DOHH2 (cell line): ENCODE results near the gene PDE1C.

Experiments
- H3F3A ChIP-seq: fragments of 200-600 bp; sonication (generic), shearing (Covaris generic); 2 replicates; pipeline ENCODE4 v1.6.0; 2016; ENCODE audit warnings: antibody characterized with exemption, mild to moderate bottlenecking; ENCODE audit not compliant: control insufficient read depth, insufficient read depth
- H3K27ac ChIP-seq: fragments of 200-600 bp; sonication (generic); 2 replicates; pipeline ENCODE4 v1.5.1; 2014; ENCODE audit warnings: low read depth, mild to moderate bottlenecking, low read length, moderate library complexity
- H3K27me3 ChIP-seq: fragments of 200-600 bp; sonication (generic); 2 replicates; pipeline ENCODE4 v1.6.1; 2014; ENCODE audit warnings: mild to moderate bottlenecking, low read length, mixed read lengths; ENCODE audit not compliant: control insufficient read depth
- H3K36me3 ChIP-seq: fragments of 200-600 bp; sonication (generic); 2 replicates; pipeline ENCODE4 v1.6.1; 2014; ENCODE audit warnings: mild to moderate bottlenecking, low read length, moderate library complexity, mixed read lengths; ENCODE audit not compliant: control insufficient read depth
- H3K4me1 ChIP-seq: fragments of 200-600 bp; sonication (generic); 2 replicates; pipeline ENCODE4 v1.6.1; 2014; ENCODE audit warnings: mild to moderate bottlenecking, low read length, mixed read lengths; ENCODE audit not compliant: control insufficient read depth
- H3K4me2 ChIP-seq: fragments of 200-600 bp; sonication (generic); 2 replicates; pipeline ENCODE4 v1.6.0; 2014; ENCODE audit warnings: mild to moderate bottlenecking, low read length, moderate library complexity
- H3K4me3 ChIP-seq: fragments of 200-600 bp; sonication (generic); 2 replicates; pipeline ENCODE4 v1.5.1; 2014; ENCODE audit warnings: mild to moderate bottlenecking, low read length, mixed read lengths
- H3K79me2 ChIP-seq: fragments of 200-600 bp; sonication (generic); 2 replicates; pipeline ENCODE4 v1.6.1; 2014; ENCODE audit warnings: mild to moderate bottlenecking, low read length, mixed read lengths; ENCODE audit not compliant: control insufficient read depth
- H3K9me2 ChIP-seq: fragments of 200-600 bp; sonication (generic); replicated peaks from 2 replicates; pipeline ENCODE4 v1.6.1; 2014; ENCODE audit warnings: mild to moderate bottlenecking, low read length, mixed read lengths; ENCODE audit not compliant: control insufficient read depth
- H3K9me3 ChIP-seq: fragments of 200-600 bp; sonication (generic); 2 replicates; pipeline ENCODE4 v1.6.1; 2014; ENCODE audit warnings: antibody characterized with exemption, low read length, mixed read lengths; ENCODE audit not compliant: control insufficient read depth, insufficient read depth
- H4K20me1 ChIP-seq: fragments of 200-600 bp; sonication (generic); 2 replicates; pipeline ENCODE4 v1.6.0; 2014; ENCODE audit warnings: low read depth, mild to moderate bottlenecking, antibody characterized with exemption, low read length, moderate library complexity; ENCODE audit not compliant: control insufficient read depth, insufficient read depth
- EZH2phosphoT487 ChIP-seq: fragments of 200-600 bp; sonication (generic); IDR thresholded peaks from 2 replicates; pipeline ENCODE4 v1.6.1; 2017; ENCODE audit warnings: borderline replicate concordance, mild to moderate bottlenecking, antibody characterized with exemption, low read length, moderate library complexity, mixed read lengths
- TF ChIP-seq, protein P1 (sequence below): fragments of 200-600 bp; sonication (generic); IDR thresholded peaks from one replicate; pipeline ENCODE4 v1.5.1; 2014; ENCODE audit warnings: antibody characterized with exemption, mild to moderate bottlenecking, low read depth, low read length; ENCODE audit not compliant: poor library complexity, severe bottlenecking

The PDE1C gene

DNA sequence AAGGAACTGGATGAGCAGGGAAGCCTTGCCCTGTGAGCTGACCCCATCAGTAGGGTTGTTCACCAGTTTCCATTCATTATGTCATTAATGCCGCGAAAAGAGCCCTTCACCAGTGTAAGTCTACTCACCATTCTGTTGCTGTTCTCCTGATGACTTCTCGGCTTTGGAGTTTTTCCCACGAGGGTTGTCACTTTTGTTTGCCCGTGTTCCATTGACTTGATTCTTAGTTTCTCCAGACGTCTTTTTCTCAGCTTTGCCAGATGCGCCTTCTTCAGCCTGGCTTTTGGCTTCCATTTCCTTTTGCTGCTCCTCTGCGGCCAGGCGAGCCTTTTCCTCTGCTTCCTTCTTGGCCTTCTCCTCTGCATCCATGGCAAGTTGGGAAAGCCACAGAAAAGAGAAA, 254.4 kb downstream of the PDE1C start:
- Histone ChIP-seq H3K27ac (no peak overlapping the region), H3K79me2 (no peaks in the 10 kb centered on the region), H3K4me1 (0 out of 2 replicates have a peak, but pooled peaks cover 2% of the 10 kb centered on the region), H4K20me1 (no peaks in the 10 kb centered on the region), H3K27me3 (no peaks in the 10 kb centered on the region), H3K9me2 (no peaks in the 10 kb centered on the region; the same call in 1 of the 2 replicates), H3K9me3 (no peaks in the 10 kb centered on the region), H3K4me3 (no peak overlapping the region), H3K4me2 (no peak overlapping the region), H3F3A (no peaks in the 10 kb centered on the region), H3K36me3 (no peaks in the 10 kb centered on the region)
- TF ChIP-seq EZH2phosphoT487 = no peak

DNA sequence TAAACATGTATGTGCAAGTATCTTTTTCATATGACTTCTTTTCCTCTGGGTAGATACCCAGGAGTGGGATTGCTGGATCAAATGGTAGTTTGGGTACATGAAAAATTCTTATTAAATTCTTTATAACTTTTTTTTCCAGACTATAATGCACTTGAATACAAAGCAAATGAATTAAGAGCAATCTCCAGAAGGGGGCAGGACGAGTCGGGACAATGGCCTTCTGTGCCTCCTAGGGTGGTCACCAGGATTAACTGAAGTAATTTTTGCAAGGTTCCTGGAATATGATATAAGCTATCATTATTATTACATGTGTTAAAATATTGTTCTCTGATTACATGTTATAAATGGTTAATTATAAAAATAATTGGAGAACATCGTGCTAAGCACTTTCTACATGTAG, 256.0 kb downstream of the PDE1C start:
- Histone ChIP-seq H3F3A (no peaks in the 10 kb centered on the region), H3K9me3 (no peaks in the 10 kb centered on the region), H3K9me2 (no peaks in the 10 kb centered on the region; the same call in 1 of the 2 replicates), H3K36me3 (no peaks in the 10 kb centered on the region), H3K4me1 (0 out of 2 replicates have a peak, but pooled peaks cover 2% of the 10 kb centered on the region), H3K4me2 (no peak overlapping the region), H4K20me1 (no peaks in the 10 kb centered on the region), H3K27me3 (no peaks in the 10 kb centered on the region), H3K27ac (no peak overlapping the region), H3K79me2 (no peaks in the 10 kb centered on the region), H3K4me3 (no peak overlapping the region)
- TF ChIP-seq EZH2phosphoT487 = no peak
- TF ChIP-seq, protein P1, sequence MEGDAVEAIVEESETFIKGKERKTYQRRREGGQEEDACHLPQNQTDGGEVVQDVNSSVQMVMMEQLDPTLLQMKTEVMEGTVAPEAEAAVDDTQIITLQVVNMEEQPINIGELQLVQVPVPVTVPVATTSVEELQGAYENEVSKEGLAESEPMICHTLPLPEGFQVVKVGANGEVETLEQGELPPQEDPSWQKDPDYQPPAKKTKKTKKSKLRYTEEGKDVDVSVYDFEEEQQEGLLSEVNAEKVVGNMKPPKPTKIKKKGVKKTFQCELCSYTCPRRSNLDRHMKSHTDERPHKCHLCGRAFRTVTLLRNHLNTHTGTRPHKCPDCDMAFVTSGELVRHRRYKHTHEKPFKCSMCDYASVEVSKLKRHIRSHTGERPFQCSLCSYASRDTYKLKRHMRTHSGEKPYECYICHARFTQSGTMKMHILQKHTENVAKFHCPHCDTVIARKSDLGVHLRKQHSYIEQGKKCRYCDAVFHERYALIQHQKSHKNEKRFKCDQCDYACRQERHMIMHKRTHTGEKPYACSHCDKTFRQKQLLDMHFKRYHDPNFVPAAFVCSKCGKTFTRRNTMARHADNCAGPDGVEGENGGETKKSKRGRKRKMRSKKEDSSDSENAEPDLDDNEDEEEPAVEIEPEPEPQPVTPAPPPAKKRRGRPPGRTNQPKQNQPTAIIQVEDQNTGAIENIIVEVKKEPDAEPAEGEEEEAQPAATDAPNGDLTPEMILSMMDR = no peak

DNA sequence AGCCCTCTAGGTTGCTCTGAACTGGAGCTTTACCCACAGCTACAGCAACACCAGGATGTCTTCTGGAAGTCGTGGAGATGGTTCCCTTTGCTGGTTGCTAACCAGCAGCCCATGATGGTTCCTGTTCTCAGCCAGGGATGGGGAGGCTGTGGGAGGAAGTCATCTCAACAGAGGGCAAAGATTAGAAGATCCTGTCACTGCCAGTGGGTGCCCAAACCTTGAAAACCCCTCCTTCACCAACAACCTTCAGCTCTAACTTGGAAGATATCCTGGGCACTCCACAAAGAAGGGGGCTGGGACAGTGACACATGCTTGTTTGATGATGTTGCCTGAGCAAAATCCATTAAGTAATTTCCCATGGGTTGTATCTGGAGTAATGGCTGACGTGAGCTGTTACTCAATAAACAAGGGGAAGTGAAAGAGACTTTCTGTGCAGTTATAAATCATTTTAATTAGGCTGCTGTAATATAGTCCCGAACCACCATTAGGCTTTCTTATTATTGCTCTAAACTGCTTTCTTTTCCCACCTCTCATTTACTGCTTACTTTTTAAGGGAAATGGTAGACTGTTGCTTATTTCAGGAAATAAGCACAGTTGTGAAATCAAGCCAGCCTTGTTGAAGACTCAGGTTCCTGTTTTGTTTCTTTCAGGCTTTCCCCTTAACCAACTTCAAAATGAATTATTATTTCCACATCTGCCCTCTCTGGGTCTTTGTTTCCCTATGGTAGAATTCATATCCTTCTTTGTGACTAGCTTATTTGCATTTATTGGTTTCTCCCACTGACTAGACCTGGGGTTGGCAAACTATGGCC, 258.4 kb downstream of the PDE1C start:
- no peak overlapping the region for H3K4me3 ChIP-seq
- no peaks in the 10 kb centered on the region for H3F3A ChIP-seq
- H3K27ac ChIP-seq = no peak overlapping the region
- no peak overlapping the region for H3K4me2 ChIP-seq
- no peaks in the 10 kb centered on the region for H3K9me2 ChIP-seq
- H3K79me2 ChIP-seq = no peaks in the 10 kb centered on the region
- H3K4me1 ChIP-seq = 0 out of 2 replicates have a peak, but pooled peaks cover 2% of the 10 kb centered on the region
- H3K36me3 ChIP-seq = no peaks in the 10 kb centered on the region
- H3K9me3 ChIP-seq = no peaks in the 10 kb centered on the region
- no peaks in the 10 kb centered on the region for H3K27me3 ChIP-seq
- TF ChIP-seq, protein P1 = no peak
- no peak for TF ChIP-seq EZH2phosphoT487
- H4K20me1 ChIP-seq = no peaks in the 10 kb centered on the region

DNA sequence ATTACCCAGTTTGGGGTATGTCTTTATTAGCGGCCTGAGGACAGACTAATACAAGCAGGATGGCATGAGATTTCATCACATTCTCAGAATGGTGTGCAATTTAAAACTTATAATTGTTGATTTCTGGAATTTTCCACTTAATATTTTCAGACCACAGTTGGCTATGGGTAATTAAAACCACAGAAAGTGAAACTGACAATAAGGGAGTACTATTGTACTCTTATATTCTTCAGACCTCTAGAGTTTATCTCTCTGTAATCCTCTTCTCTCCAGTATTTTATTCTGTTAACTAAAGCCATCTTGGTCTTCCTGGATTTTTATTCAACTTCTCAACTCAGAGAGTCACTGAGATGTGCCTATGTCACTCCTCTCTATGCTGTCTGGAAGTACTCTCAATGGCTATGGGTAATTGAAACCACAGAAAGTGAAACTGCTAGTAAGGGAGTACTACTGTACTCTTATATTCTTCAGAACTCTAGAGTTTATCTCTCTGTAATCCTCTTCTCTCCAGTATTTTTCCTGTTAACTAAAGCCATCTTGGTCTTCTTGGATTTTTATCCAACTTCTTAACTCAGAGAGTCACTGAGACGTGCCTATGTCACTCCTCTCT, 264.9 kb downstream of the PDE1C start:
- Histone ChIP-seq H3F3A (no peaks in the 10 kb centered on the region), H3K27ac (no peak overlapping the region), H3K36me3 (no peaks in the 10 kb centered on the region), H4K20me1 (no peaks in the 10 kb centered on the region), H3K9me3 (no peaks in the 10 kb centered on the region), H3K27me3 (no peaks in the 10 kb centered on the region), H3K4me3 (no peak overlapping the region), H3K4me1 (no peaks in the 10 kb centered on the region), H3K79me2 (no peaks in the 10 kb centered on the region), H3K9me2 (no peaks in the 10 kb centered on the region), H3K4me2 (no peak overlapping the region)
- TF ChIP-seq, protein P1 = no peak
- TF ChIP-seq EZH2phosphoT487 = no peak
